H1 (cell line): ENCODE measurements around the gene PRDX5. TPM values are rescaled to one million over a fixed set of nuclear protein-coding genes. Genes with fewer than 3 reads are reported as not detected.

Experiments
- CTCF ChIA-PET: fragments of 300-600 bp; sonication (Branson Sonifier 250); formaldehyde crosslinking; loops from one replicate; lab custom pipeline; 2021; ENCODE audit not compliant: partially characterized antibody; lab: Charles Lee
- POLR2A ChIA-PET: fragments of 300-600 bp; sonication (Branson Sonifier 250); formaldehyde crosslinking; loops from one replicate; lab custom pipeline; 2021; ENCODE audit warnings: inconsistent platforms; ENCODE audit not compliant: partially characterized antibody; lab: Charles Lee
- DNase-seq, 2 experiments: peaks; one replicate each; pipeline versions ENCODE4 v3.0.0 to v3.0.0-alpha.2; 2010 to 2022; ENCODE audit warnings: low spot score in 2 of 2, low read depth in 1 of 2, mixed read lengths in 1 of 2
- FAIRE-seq: peaks from 2 replicates; lab custom pipeline; 2011; peaks lifted over from hg19 to GRCh38; lab: Jason Lieb, UNC
- H2AFZ ChIP-seq: 2 replicates; pipeline ENCODE4 v1.8.1; 2012; ENCODE audit warnings: low read length, inconsistent platforms
- H2AK5ac ChIP-seq: 2 replicates; pipeline ENCODE4 v1.6.1; 2013; ENCODE audit warnings: low read depth, low read length
- H2BK120ac ChIP-seq: replicated peaks from 2 replicates; pipeline ENCODE3; 2013; ENCODE audit warnings: low read depth, low read length, inconsistent platforms
- H2BK12ac ChIP-seq: 2 replicates; pipeline ENCODE4 v1.6.1; 2013; ENCODE audit warnings: low read depth, low read length
- H2BK15ac ChIP-seq: 2 replicates; pipeline ENCODE4 v1.6.1; 2013; ENCODE audit warnings: low read length
- H2BK20ac ChIP-seq: 2 replicates; pipeline ENCODE4 v1.6.1; 2013; ENCODE audit warnings: low read length
- H2BK5ac ChIP-seq: 2 replicates; pipeline ENCODE4 v1.6.1; 2013; ENCODE audit warnings: low read depth, low read length
- H3K14ac ChIP-seq: 2 replicates; pipeline ENCODE4 v1.6.1; 2013; ENCODE audit warnings: inconsistent platforms; ENCODE audit not compliant: insufficient read length
- H3K18ac ChIP-seq: 2 replicates; pipeline ENCODE4 v1.6.1; 2013; ENCODE audit warnings: low read length; ENCODE audit errors: extremely low read depth
- H3K23ac ChIP-seq: 2 replicates; pipeline ENCODE4 v1.6.1; 2013; ENCODE audit warnings: inconsistent platforms; ENCODE audit not compliant: insufficient read length
- H3K23me2 ChIP-seq: 2 replicates; pipeline ENCODE4 v1.6.1; 2013; ENCODE audit warnings: low read depth, low read length
- H3K27ac ChIP-seq: 2 replicates; pipeline ENCODE4 v1.6.1; 2011; ENCODE audit warnings: low read depth, low read length, inconsistent platforms
- H3K27me3 ChIP-seq, 4 experiments: replicated peaks in 1 of 4; 1 replicate in 1 of 4; 2 replicates in 3 of 4; pipeline versions ENCODE4 v1.6.1 to v1.8.1; 2011 to 2013; ENCODE audit warnings: low read length in 3 of 4, mild to moderate bottlenecking in 3 of 4, inconsistent platforms in 2 of 4, mixed read lengths in 2 of 4, moderate library complexity in 1 of 4; ENCODE audit not compliant: control insufficient read depth in 3 of 4, insufficient read depth in 3 of 4; ENCODE audit errors: extremely low read depth in 1 of 4
- H3K36me3 ChIP-seq, 4 experiments: 2 replicates each; pipeline versions ENCODE4 v1.6.1 to v1.8.1; 2011 to 2013; ENCODE audit warnings: mild to moderate bottlenecking in 4 of 4, low read length in 3 of 4, moderate library complexity in 2 of 4, control low read depth in 1 of 4, inconsistent platforms in 1 of 4; ENCODE audit not compliant: insufficient read depth in 4 of 4, control insufficient read depth in 2 of 4
- H3K4ac ChIP-seq: replicated peaks from 2 replicates; pipeline ENCODE3; 2013; ENCODE audit warnings: low read length, low read depth, mixed read lengths, inconsistent platforms; ENCODE audit not compliant: insufficient read length
- H3K4me1 ChIP-seq, 4 experiments: replicated peaks in 1 of 4; 1 replicate in 1 of 4; 2 replicates in 3 of 4; pipeline versions ENCODE4 v1.6.1 to v1.8.1; 2011 to 2013; ENCODE audit warnings: low read length in 3 of 4, inconsistent platforms in 2 of 4, mixed read lengths in 1 of 4; ENCODE audit not compliant: insufficient read depth in 4 of 4, control insufficient read depth in 3 of 4
- H3K4me2 ChIP-seq, 2 experiments: 2 replicates each; pipeline versions ENCODE4 v1.6.1 to v1.8.1; 2011 to 2013; ENCODE audit warnings: low read depth in 2 of 2, low read length in 2 of 2, control low read depth in 1 of 2, inconsistent platforms in 1 of 2, mild to moderate bottlenecking in 1 of 2; ENCODE audit not compliant: insufficient read depth in 1 of 2
- H3K4me3 ChIP-seq, 4 experiments: fragments of 200-600, 300-600 bp in 1 of 4; sonication (generic), shearing (Covaris generic), sonication (Bioruptor Twin) in 1 of 4; 2 replicates each; pipeline versions ENCODE4 v1.5.1 to v1.8.1; 2011 to 2016; ENCODE audit warnings: low read length in 4 of 4, low read depth in 3 of 4, control low read depth in 2 of 4, inconsistent platforms in 2 of 4, mild to moderate bottlenecking in 2 of 4, mixed read lengths in 1 of 4, moderate library complexity in 1 of 4; ENCODE audit not compliant: insufficient read depth in 2 of 4; ENCODE audit errors: extremely low read depth in 1 of 4
- H3K56ac ChIP-seq: replicated peaks from 2 replicates; pipeline ENCODE3; 2013; ENCODE audit warnings: low read depth, mild to moderate bottlenecking, mixed read lengths, low read length, inconsistent platforms; ENCODE audit not compliant: insufficient read length
- H3K79me1 ChIP-seq: 2 replicates; pipeline ENCODE4 v1.6.1; 2013; ENCODE audit warnings: low read depth, low read length, control low read depth
- H3K79me2 ChIP-seq, 2 experiments: 2 replicates each; pipeline versions ENCODE4 v1.6.1 to v1.8.1; 2012 to 2013; ENCODE audit warnings: low read length in 2 of 2, mild to moderate bottlenecking in 2 of 2, inconsistent platforms in 1 of 2; ENCODE audit not compliant: insufficient read depth in 2 of 2, control insufficient read depth in 1 of 2
- H3K9ac ChIP-seq, 4 experiments: replicated peaks in 1 of 4; 1 replicate in 1 of 4; 2 replicates in 3 of 4; pipeline versions ENCODE4 v1.6.1 to v1.8.1; 2011 to 2013; ENCODE audit warnings: low read depth in 3 of 4, low read length in 3 of 4, control low read depth in 2 of 4, mild to moderate bottlenecking in 2 of 4, moderate library complexity in 2 of 4, inconsistent platforms in 1 of 4; ENCODE audit errors: extremely low read depth in 1 of 4
- H3K9me3 ChIP-seq, 2 experiments: 2 replicates each; pipeline versions ENCODE4 v1.6.1 to v1.8.1; 2012 to 2013; ENCODE audit warnings: mild to moderate bottlenecking in 2 of 2, moderate library complexity in 2 of 2, control low read depth in 1 of 2, inconsistent platforms in 1 of 2, low read depth in 1 of 2, low read length in 1 of 2, mixed read lengths in 1 of 2; ENCODE audit not compliant: insufficient read depth in 2 of 2
- H4K20me1 ChIP-seq, 2 experiments: replicated peaks in 1 of 2; 2 replicates each; pipeline versions ENCODE3 to v1.8.1; 2011 to 2013; ENCODE audit warnings: inconsistent platforms in 2 of 2, low read length in 2 of 2, mild to moderate bottlenecking in 1 of 2; ENCODE audit not compliant: insufficient read depth in 2 of 2, control insufficient read depth in 1 of 2
- H4K5ac ChIP-seq: 2 replicates; pipeline ENCODE4 v1.6.1; 2013; ENCODE audit warnings: low read length, low read depth, mixed read lengths, inconsistent platforms; ENCODE audit not compliant: insufficient read length
- H4K8ac ChIP-seq: 2 replicates; pipeline ENCODE4 v1.8.0; 2013; ENCODE audit warnings: mild to moderate bottlenecking, moderate library complexity, low read length, inconsistent platforms; ENCODE audit not compliant: insufficient read depth; ENCODE audit errors: extremely low read depth
- H4K91ac ChIP-seq: replicated peaks from 2 replicates; pipeline ENCODE3; 2013; ENCODE audit warnings: low read length, mixed read lengths, inconsistent platforms; ENCODE audit not compliant: insufficient read length
- EZH2 ChIP-seq: fragments of 200-600 bp; sonication (generic); IDR thresholded peaks from 2 replicates; pipeline ENCODE4 v1.7.1; 2012; ENCODE audit warnings: low read depth, mild to moderate bottlenecking, moderate library complexity, low read length, inconsistent platforms; ENCODE audit not compliant: severe bottlenecking
- KDM1A ChIP-seq: fragments of 200-600, 300-600 bp; sonication (generic); IDR thresholded peaks from 2 replicates; pipeline ENCODE4 v1.7.1; 2016; ENCODE audit warnings: mild to moderate bottlenecking, low read length, borderline replicate concordance
- SIN3A ChIP-seq, 2 experiments: IDR thresholded peaks in 1 of 2; conservative IDR thresholded peaks in 1 of 2; 2 replicates each; pipeline ENCODE4 v1.6.1; 2011 to 2012; ENCODE audit warnings: low read length in 2 of 2, improper control_type of control experiment in 1 of 2, low read depth in 1 of 2, mild to moderate bottlenecking in 1 of 2
- SUZ12 ChIP-seq: fragments of 200-600 bp; sonication (generic); IDR thresholded peaks from 2 replicates; pipeline ENCODE4 v1.6.1; 2012; ENCODE audit warnings: mild to moderate bottlenecking, inconsistent platforms, low read length, moderate library complexity, mixed read lengths
- WGBS, 2 experiments: shearing (Covaris generic) in 1 of 2; methylation state at CpG; one replicate each; pipeline versions ENCODE4 v1.1.6 to v1.1.7; 2013 to 2015; ENCODE audit warnings: low lambda C conversion rate in 2 of 2, mixed read lengths in 2 of 2, inconsistent platforms in 1 of 2, low coverage in 1 of 2, missing lambda C conversion rate in 1 of 2; ENCODE audit not compliant: insufficient replicate concordance in 2 of 2, insufficient coverage in 1 of 2, insufficient read length in 1 of 2; ENCODE audit errors: extremely low coverage in 1 of 2, missing lambda C conversion rate in 1 of 2; 5-methylcytosine and 5-hydroxymethylcytosine counted together
- polyA plus RNA-seq, 7 experiments: library from polyadenylated mRNA; depleted of rRNA in 3 of 7; stranded (reverse) in 5 of 7; unstranded in 2 of 7; fragments of >200 nt in 5 of 7; fragments of 200-250 nt in 2 of 7; gene quantifications; 1 replicate in 5 of 7; 2 replicates in 1 of 7; 4 replicates in 1 of 7; pipeline versions ENCODE4 v1.2.1 to v1.2.3, GENCODE V29; 2011 to 2013; ENCODE audit warnings: missing spikeins in 2 of 7, mixed read lengths in 2 of 7
- total RNA-seq: library from RNA; stranded (reverse); fragmentation: NEBNext Ultra II Directional; extraction: Animal tissue kit (Norgen Biotek cat#: 25700); gene quantifications from 2 replicates; pipeline ENCODE4 v1.2.1, GENCODE V29; 2021

PRDX5 gene
- total and polyA plus RNA-seq, 2 of the 8 experiments (the other 6 are each of a cell fraction or from before 2014, with no cell fraction given): 201 to 582 TPM

- Histone ChIP-seq H2BK120ac (peak within 1 kb of the TSS; percentile 59), H4K5ac (no peak within 1 kb of the TSS), H3K4me3 (peak within 1 kb of the TSS; percentile 7 to 49 (median 16); a peak in 7 of 8 replicates), H2BK15ac (peak within 1 kb of the TSS; percentile 95; the same call in 1 of the 2 replicates), H3K4me2 (peak within 1 kb of the TSS; percentile 59 to 66), H3K23me2 (peaks cover 10% of the 10 kb centered on the region; the same call in 1 of the 2 replicates), H3K4me1 (peaks cover 3 to 27% (median 18%) of the 10 kb centered on the region in 4 experiments; a peak in 6 of 7 replicates), H3K9me3 (no peaks in the 10 kb centered on the region; a peak in 1 of 4 replicates), H2BK5ac (no peak within 1 kb of the TSS), H3K9ac (no peak within 1 kb of the TSS), H3K56ac (no peak within 1 kb of the TSS), H3K36me3 (no peaks in the 10 kb centered on the region; a peak in 1 of 8 replicates), H4K91ac (peak within 1 kb of the TSS; percentile 94), H3K23ac (no peak within 1 kb of the TSS), H3K4ac (no peak within 1 kb of the TSS), H3K27me3 (peaks cover 52 to 74% (median 62%) of the 10 kb centered on the region in 4 experiments), H3K18ac (peak within 1 kb of the TSS; percentile 64; the same call in 1 of the 2 replicates), H2AK5ac (no peak within 1 kb of the TSS), H2BK12ac (peak within 1 kb of the TSS; percentile 20; the same call in 1 of the 2 replicates), H3K79me2 (no peaks in the 10 kb centered on the region), H3K79me1 (no peaks in the 10 kb centered on the region), H2AFZ (no peak within 1 kb of the TSS), H4K20me1 (peaks cover 0 to 13% of the 10 kb centered on the region in 2 experiments), H4K8ac (peak within 1 kb of the TSS; percentile 86), H3K14ac (no peak within 1 kb of the TSS), H3K27ac (no peak within 1 kb of the TSS), H2BK20ac (peak within 1 kb of the TSS; percentile 28; the same call in 1 of the 2 replicates)
- DNase-seq: peak in 1 of 2 experiments; percentile 83
- TF ChIP-seq EZH2 (peak; percentile 91), KDM1A (no peak), SIN3A (conservative IDR thresholded peaks at IDR 0.05 in 1 of 2, IDR thresholded peaks at IDR 0.05 in 1 of 2; ENCODE audit: low read depth in 1 of 2, low read length in 2 of 2) (0 out of 4 replicates have a peak, but pooled peaks of 1 of the 2 experiments have one; percentile 11), SUZ12 (peak; percentile 81; the same call in 1 of the 2 replicates)
- 17% methylated on average over 29 of the region's 54 CpGs; no CpG with 5 or more reads in 1 of the 2 experiments for WGBS, 2 experiments
- FAIRE-seq: no peak
- CTCF ChIA-PET: interaction anchor here (0.5 to 20.8 kb wide), 19 partner anchors 12 to 1965 kb away, joined by 3 to 614 read pairs (median 4); partner anchors contain the start of genes BAD, CCDC88B, FERMT3 and GPR137
- POLR2A ChIA-PET: interaction anchor here (0.7 to 5.6 kb wide), 8 partner anchors 12 to 89 kb away, joined by 3 to 57 read pairs (median 4); partner anchors contain the start of genes GPR137, NUDT22 and TRPT1
These were observed 17.9 kb upstream of the PRDX5 start, which contains the start of gene CATSPERZ for GRCh38 chr11:64299847-64300648. Gene CATSPERZ, plus strand, starts transcription at chr11:64300358. Its CDS starts 53 bp downstream, at chr11:64300411.
